ENCODE results near the gene ALOX15. TPM values are rescaled to one million over a fixed set of nuclear protein-coding genes. Genes with fewer than 3 reads are reported as not detected.
"Not testable (repeated sequence)": the region's sequence is repeated elsewhere in the genome, so short reads cannot be mapped to it uniquely, and the experiment has no call there.

ALOX15 gene
- total RNA-seq, 1 donor from 2014 or later: not detected

- no peak overlapping the region for H3K27ac ChIP-seq
- no peaks in the 10 kb centered on the region for H3K4me1 ChIP-seq
- DNase-seq (ENCODE audit: extremely low spot score in 2 of 2): no peak
- TF ChIP-seq, protein P1, sequence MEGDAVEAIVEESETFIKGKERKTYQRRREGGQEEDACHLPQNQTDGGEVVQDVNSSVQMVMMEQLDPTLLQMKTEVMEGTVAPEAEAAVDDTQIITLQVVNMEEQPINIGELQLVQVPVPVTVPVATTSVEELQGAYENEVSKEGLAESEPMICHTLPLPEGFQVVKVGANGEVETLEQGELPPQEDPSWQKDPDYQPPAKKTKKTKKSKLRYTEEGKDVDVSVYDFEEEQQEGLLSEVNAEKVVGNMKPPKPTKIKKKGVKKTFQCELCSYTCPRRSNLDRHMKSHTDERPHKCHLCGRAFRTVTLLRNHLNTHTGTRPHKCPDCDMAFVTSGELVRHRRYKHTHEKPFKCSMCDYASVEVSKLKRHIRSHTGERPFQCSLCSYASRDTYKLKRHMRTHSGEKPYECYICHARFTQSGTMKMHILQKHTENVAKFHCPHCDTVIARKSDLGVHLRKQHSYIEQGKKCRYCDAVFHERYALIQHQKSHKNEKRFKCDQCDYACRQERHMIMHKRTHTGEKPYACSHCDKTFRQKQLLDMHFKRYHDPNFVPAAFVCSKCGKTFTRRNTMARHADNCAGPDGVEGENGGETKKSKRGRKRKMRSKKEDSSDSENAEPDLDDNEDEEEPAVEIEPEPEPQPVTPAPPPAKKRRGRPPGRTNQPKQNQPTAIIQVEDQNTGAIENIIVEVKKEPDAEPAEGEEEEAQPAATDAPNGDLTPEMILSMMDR (IDR thresholded peaks at IDR 0.05): no peak
- TF ChIP-seq POLR2A (IDR thresholded peaks at IDR 0.05): no peak
- no peak for TF ChIP-seq POLR2AphosphoS5 (IDR thresholded peaks at IDR 0.05; ENCODE audit: insufficient read depth in 1 of 2, low read depth in 1 of 2)
- no peaks in the 10 kb centered on the region for H3K36me3 ChIP-seq
- no peak overlapping the region for H3K4me3 ChIP-seq
- no peaks in the 10 kb centered on the region for H3K27me3 ChIP-seq
- intact Hi-C loops (cut with DNase I): no loop called here
- H3K9me3 ChIP-seq: no peaks in the 10 kb centered on the region
Measured at GRCh38 chr17:4664230-4664629, 22.8 kb upstream of the ALOX15 start.

DNA sequence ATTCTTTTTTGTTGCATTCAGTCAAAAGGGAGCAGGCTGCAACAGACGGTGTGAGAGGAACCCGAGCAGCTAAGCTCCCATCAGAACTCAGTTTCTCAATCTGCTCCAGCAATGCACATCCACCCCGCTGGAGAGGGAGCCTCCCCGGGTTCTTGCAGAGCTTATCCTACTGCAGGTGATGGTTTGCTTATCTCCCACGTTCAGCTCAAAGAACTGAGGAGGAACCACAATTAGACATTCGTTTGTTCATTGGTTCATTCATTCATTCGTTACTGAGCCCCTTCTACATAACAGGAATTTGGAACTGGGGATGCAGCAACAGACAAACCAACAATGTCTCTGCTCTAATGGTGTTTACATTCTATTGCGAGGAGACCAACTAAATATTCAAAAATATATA is 22.2 kb upstream of the ALOX15 start:
- TF ChIP-seq POLR2A (IDR thresholded peaks at IDR 0.05) (no peak), POLR2AphosphoS5 (IDR thresholded peaks at IDR 0.05; ENCODE audit: insufficient read depth in 1 of 2, low read depth in 1 of 2) (no peak)
- TF ChIP-seq, protein P1 (IDR thresholded peaks at IDR 0.05): no peak
- H3K4me3 ChIP-seq: no peak overlapping the region
- no peaks in the 10 kb centered on the region for H3K4me1 ChIP-seq
- H3K27me3 ChIP-seq: no peaks in the 10 kb centered on the region
- H3K36me3 ChIP-seq: no peaks in the 10 kb centered on the region
- no peaks in the 10 kb centered on the region for H3K9me3 ChIP-seq
- no peak overlapping the region for H3K27ac ChIP-seq
- intact Hi-C loops (cut with DNase I): no loop called here
- DNase-seq (ENCODE audit: extremely low spot score in 2 of 2): no peak

- no peaks in the 10 kb centered on the region for H3K9me3 ChIP-seq
- intact Hi-C loops (cut with DNase I): no loop called here
- no peak overlapping the region for H3K4me3 ChIP-seq
- DNase-seq (ENCODE audit: extremely low spot score in 2 of 2): no peak
- TF ChIP-seq, protein P1 (IDR thresholded peaks at IDR 0.05): no peak
- no peak for TF ChIP-seq POLR2AphosphoS5 (IDR thresholded peaks at IDR 0.05; ENCODE audit: insufficient read depth in 1 of 2, low read depth in 1 of 2)
- TF ChIP-seq POLR2A (IDR thresholded peaks at IDR 0.05): no peak
- no peaks in the 10 kb centered on the region for H3K36me3 ChIP-seq
- no peaks in the 10 kb centered on the region for H3K27me3 ChIP-seq
- no peaks in the 10 kb centered on the region for H3K4me1 ChIP-seq
- no peak overlapping the region for H3K27ac ChIP-seq
Measured at GRCh38 chr17:4658478-4659305, 17.2 kb upstream of the ALOX15 start.

DNA sequence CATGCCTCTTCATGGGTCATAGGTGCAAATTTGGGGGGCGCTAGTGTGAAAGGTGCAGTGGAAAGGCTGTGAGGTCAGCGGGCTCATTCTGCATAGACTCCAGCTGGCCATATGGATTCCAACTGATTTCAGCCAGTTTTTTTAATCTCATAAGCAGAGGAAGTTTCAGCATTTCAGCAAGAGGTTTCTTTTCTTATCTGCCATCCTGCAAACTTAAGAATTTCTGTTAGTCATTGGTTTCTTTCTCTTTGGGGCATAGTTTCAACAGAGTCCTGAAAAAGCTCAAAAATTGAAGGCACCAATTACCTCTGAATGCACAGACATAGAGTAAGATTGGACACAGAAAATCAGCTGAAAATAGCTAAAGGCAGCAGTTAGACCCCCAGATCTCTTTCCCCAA is 16.2 kb upstream of the ALOX15 start:
- TF ChIP-seq, protein P1 (IDR thresholded peaks at IDR 0.05): no peak
- TF ChIP-seq POLR2AphosphoS5 (IDR thresholded peaks at IDR 0.05; ENCODE audit: insufficient read depth in 1 of 2, low read depth in 1 of 2): no peak
- TF ChIP-seq POLR2A (IDR thresholded peaks at IDR 0.05): no peak
- Histone ChIP-seq H3K9me3 (no peaks in the 10 kb centered on the region), H3K4me1 (no peaks in the 10 kb centered on the region), H3K4me3 (no peak overlapping the region), H3K27me3 (no peaks in the 10 kb centered on the region), H3K36me3 (no peaks in the 10 kb centered on the region), H3K27ac (no peak overlapping the region)
- intact Hi-C loops (cut with DNase I): no loop called here
- DNase-seq (ENCODE audit: extremely low spot score in 2 of 2): no peak

DNA sequence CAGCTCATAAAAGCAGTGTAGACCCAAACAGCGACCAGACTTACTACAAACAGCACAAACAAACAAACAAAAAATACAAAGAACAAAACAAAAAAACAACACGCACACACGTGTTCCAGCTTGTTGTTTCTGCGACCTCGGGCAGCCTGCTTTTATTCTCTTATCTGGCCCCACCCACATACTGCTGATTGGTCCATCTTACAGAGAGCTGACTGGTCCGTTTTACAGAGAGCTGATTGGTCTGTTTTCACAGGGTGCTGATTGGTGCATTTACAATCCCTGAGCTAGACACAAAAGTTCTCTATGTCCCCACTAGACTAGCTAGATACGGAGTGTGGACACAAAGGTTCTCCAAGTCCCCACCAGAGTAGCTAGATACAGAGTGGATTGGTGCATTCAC is 14.5 kb upstream of the ALOX15 start:
- H3K9me3 ChIP-seq; H3K4me3 ChIP-seq; intact Hi-C loops (cut with DNase I); H3K27ac ChIP-seq; H3K36me3 ChIP-seq; DNase-seq (ENCODE audit: extremely low spot score in 2 of 2); H3K27me3 ChIP-seq; H3K4me1 ChIP-seq: not testable (repeated sequence)

Data from vagina (tissue), 2 donors.